ENCODE data around the gene RAB28. TPM values are rescaled to one million over a fixed set of nuclear protein-coding genes. Genes with fewer than 3 reads are reported as not detected.

RAB28 gene
- total and polyA plus RNA-seq, 12 donors = 9.7 to 23.1 (median 15.3) TPM

DNA sequence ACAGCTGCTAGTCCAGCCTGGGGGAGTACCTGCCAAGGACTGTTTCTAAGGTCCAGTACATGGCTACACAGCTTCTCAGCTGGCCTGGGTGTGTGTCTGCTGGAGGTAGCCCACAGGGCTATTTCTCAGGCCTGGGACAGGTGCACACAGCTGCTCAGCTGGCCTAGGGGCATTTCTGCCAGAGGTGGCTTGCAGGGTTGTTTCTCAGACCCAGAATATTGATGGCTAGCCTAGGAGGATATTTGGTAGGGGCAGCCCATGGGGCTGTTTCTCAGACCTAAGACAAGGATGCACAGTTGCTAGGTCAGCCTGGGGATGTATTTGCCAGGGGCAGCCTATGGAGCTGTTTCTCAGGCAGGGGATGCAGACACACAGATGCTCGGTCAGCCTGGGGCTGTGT lies 29.4 kb downstream of the RAB28 start:
- H3K27ac ChIP-seq = no peak overlapping the region
- intact Hi-C loops (cut with DNase I) = no loop called here
- H3K4me3 ChIP-seq = no peak overlapping the region
- 95 to 100% (median 100%) methylated on average over 1 of the region's 1 CpG; no CpG with 5 or more reads in 1 of the 4 donors for WGBS, 4 donors
- H3K9me3 ChIP-seq (replicated peaks in 1 of 3) = no peaks in the 10 kb centered on the region
- no peaks in the 10 kb centered on the region for H3K27me3 ChIP-seq
- no peak for DNase-seq
- no peaks in the 10 kb centered on the region for H3K4me1 ChIP-seq (replicated peaks in 1 of 2)
- no peak for TF ChIP-seq POLR2A (IDR thresholded peaks at IDR 0.05)
- TF ChIP-seq CTCF (IDR thresholded peaks at IDR 0.05) = no peak
- H3K36me3 ChIP-seq (replicated peaks in 1 of 2) = no peaks in the 10 kb centered on the region

DNA sequence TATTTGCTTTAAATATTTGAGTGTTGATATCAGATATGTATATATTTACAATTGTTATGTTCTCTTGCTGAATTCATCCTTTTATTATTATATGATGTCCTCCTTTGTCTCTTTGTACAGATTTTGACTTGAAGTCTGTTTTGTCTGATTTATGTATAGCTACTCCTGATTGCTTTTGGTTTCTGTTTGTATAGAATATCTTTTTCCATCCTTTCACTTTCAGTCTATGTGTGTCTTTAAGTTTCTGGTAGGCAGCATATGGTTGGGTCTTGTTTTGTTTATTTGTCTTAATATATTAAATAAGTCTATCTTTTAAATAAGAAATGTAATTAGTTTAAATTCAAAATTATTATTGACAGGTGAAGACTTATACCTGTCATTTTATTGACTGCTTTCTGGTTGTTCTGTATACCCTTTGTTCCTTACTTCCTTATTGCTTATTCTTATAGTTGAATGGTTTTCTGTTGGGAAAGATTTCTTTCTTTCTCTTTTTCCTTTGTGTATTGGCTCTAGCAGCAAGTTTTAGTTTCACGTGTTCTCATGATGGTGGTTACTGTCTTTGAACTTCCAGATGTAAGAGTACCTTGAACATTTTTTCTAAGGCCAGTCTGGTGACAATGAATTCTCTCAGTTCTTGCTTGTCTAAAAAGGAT lies 31.1 kb downstream of the RAB28 start:
- H3K9me3 ChIP-seq (replicated peaks in 1 of 3) = no peaks in the 10 kb centered on the region
- no peaks in the 10 kb centered on the region for H3K27me3 ChIP-seq
- TF ChIP-seq CTCF (IDR thresholded peaks at IDR 0.05) (no peak), POLR2A (IDR thresholded peaks at IDR 0.05) (no peak)
- no peaks in the 10 kb centered on the region for H3K4me1 ChIP-seq (replicated peaks in 1 of 2)
- H3K27ac ChIP-seq = no peak overlapping the region
- DNase-seq = no peak
- intact Hi-C loops (cut with DNase I) = no loop called here
- 89 to 100% (median 97%) methylated on average over 1 of the region's 1 CpG for WGBS, 4 donors
- no peak overlapping the region for H3K4me3 ChIP-seq
- no peaks in the 10 kb centered on the region for H3K36me3 ChIP-seq (replicated peaks in 1 of 2)

GRCh38 chr4:13449590-13449989 lies 34.5 kb downstream of the RAB28 start:
- no peak overlapping the region for H3K4me3 ChIP-seq
- no peaks in the 10 kb centered on the region for H3K27me3 ChIP-seq
- WGBS, 4 donors = 82 to 90% (median 86%) methylated on average over 2 of the region's 2 CpGs
- TF ChIP-seq POLR2A (IDR thresholded peaks at IDR 0.05) (no peak), CTCF (IDR thresholded peaks at IDR 0.05) (no peak)
- no peaks in the 10 kb centered on the region for H3K9me3 ChIP-seq (replicated peaks in 1 of 3)
- intact Hi-C loops (cut with DNase I) = no loop called here
- DNase-seq = no peak
- H3K4me1 ChIP-seq (replicated peaks in 1 of 2) = no peaks in the 10 kb centered on the region
- H3K27ac ChIP-seq = no peak overlapping the region
- no peaks in the 10 kb centered on the region for H3K36me3 ChIP-seq (replicated peaks in 1 of 2)

DNA sequence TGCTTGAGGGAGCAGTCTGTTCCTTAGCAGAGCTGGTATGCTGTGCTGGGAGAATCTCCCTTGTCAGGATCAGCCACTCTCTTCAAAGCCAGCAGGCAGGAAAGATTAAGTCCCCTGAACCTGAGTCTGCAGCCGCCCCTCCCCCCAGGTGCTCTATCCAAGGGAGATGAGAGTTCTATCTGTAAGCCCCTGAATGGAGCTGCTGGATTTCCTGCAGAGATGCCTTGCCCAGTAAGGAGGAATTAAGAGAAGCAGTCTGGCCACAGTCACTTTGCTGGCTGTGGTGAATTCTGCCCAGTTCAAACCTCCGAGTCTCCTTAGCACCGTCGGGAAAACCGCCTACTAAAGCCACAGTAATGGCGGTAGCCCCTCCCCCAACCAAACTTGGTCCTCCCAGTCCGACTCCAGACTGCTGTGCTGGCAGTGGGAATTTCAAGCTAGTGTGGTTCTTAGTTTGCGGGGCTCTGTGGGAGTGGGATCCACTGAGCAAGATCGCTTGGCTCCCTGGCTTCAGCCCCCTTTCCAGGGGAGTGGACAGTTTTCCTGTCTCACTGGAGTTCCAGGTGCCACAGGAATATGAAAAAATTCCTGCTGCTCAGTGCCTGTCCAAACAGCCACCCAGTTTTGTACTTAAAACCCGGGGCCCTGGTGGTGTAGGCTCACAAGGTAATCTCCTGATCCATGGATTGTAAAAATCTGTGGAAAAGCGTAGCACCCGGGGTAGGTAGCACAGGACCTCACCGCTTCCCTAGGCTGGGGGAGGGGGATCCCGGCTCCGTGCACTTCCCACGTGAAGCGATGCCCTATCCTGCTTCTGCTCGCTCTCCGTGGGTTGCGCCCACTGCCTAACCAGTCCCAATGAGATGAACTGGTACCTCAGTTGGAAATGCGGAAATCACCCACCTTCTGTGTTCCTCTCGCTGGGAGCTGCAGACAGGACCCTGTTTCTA lies 38.0 kb downstream of the RAB28 start:
- Histone ChIP-seq H3K36me3 (replicated peaks in 1 of 2) (peaks cover 0 to 3% of the 10 kb centered on the region in 2 donors), H3K9me3 (replicated peaks in 1 of 3) (no peaks in the 10 kb centered on the region), H3K27ac (no peak overlapping the region), H3K4me3 (no peak overlapping the region), H3K27me3 (no peaks in the 10 kb centered on the region), H3K4me1 (replicated peaks in 1 of 2) (no peaks in the 10 kb centered on the region)
- TF ChIP-seq POLR2A (IDR thresholded peaks at IDR 0.05) (no peak), CTCF (IDR thresholded peaks at IDR 0.05) (no peak)
- no peak for DNase-seq
- WGBS, 4 donors = 88 to 93% (median 92%) methylated on average over 13 to 22 of the region's 22 CpGs
- intact Hi-C loops (cut with DNase I) = no loop called here

Measured in adrenal gland (tissue), 12 donors.